NCI-H187 (cell line): ENCODE results near the gene NEURL4.

Source experiments
- DNase-seq, 2 experiments: peaks; one replicate each; lab custom pipeline; 2025; lab: John Stamatoyannopoulos, UW

Gene NEURL4

DNA sequence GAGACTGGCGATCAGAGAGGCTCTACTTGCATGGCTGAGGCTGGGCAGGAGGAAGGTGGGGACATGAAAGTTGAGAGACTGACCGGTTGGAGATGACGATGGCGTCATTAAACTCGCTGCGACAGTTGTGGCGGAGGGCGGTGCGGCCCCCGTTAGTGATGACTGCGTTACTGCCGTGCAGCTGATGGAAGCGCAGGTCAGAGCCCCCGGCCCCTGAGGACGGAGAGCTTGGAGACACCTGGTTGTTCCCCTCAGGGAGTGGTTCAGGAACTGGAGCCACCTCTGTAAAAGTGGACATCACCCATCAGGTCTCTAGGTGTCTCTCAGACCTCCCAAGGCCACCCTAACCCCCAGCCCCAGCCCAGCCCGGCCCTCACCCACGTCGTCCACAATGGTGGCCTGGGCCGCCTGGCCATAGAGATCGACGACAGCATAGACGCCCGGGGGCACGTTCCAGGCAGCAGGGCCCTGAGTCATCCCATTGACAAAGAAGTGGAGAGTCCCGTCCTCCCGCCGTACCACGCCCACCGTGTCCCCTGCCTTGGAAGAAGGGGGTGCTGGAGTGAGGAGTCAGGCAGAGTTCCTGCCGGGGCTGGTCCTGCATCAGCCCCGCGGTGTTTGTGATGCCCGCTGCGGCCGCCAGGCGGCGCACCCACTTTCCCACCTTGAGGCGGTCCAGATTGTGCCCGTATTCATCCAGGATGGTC, 5.3 kb downstream of the NEURL4 start:
- DNase-seq: no peak

DNA sequence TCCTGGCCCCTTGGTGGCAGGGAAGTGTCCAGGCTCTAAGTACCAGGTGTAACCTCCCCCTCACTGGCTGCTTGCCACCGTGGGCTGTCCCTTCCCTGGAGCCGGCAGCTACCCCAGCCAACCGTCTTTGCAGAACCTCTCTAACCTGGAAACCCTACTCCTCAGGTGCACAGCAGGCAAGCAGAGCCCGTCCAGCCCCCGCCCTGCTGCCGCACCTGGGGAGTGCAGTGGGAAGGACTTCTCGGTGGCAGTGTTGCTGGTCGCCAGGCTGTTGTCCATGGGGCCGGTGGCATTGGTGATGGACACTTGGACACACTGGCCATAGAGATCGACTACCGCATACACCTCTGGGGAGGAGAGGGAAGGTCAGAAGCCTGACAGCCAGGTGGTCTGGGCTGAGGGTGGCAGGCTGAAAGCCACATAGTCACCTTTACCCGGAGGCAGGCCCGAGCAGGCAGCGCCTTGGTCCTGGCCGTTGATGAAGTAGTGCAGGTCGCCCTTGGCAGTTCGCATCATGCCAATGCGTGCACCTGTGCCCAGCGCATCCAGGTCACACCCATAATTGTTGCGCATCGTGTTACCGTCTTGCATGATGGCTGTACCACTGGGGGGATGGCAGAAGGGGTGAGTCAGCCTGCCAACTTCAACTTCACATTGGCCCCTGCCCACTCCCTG, 6.5 kb downstream of the NEURL4 start:
- DNase-seq: no peak

DNA sequence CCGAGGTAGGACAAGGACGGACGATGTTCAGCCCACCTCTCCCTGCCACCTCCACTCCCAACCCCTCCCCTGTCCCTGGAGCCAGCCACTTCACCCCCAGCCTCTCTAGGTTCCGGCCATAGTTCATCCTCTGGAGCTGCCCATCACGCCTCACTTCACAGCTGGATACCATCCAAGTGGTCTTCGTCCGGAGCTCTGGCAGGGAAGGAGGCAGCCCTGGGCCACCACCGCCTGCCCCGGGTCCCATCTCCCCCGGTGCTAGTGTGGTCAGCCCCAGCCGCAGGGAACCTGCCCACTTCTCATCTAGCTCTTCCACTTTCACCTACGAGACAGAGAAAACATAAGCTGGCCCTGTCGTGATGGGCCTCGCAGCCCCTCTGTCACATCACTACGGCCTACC, 7.7 kb downstream of the NEURL4 start:
- no peak for DNase-seq

DNA sequence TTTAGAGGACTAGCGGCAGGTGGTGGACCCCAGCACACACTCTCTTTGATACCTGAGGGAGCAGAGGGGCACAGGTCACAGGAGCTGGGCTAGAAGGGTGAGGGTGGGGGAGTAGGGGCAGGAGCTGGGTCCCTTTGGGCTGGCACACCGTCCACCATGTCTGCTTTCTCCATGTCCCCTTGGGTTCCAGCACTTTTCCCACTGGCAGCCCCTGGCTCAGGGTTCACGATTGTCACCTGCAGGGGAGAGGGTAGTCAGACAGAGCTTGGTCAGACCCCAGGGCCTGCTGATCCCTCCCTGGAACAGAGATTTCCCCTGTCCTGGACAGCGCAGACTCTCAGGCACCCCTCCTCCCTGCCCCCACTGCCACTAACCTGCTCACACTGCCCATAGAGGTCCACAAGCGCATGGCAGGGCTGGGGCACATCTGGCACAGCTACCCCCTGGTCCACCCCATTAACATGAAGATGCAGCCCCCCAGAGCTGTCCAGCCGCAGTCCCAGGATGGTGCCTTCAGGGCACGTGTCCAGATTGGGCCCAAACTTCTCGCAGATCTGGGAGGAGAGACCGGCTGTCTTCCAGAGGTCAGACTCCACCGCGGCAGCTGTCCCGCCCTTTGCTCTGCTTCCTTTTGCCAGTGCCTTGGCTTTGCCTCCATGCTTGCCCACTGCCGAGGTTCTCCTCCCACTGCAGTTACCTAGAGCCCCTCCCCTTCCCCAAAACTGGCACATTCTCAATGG, 10.8 kb downstream of the NEURL4 start:
- DNase-seq: no peak

DNA sequence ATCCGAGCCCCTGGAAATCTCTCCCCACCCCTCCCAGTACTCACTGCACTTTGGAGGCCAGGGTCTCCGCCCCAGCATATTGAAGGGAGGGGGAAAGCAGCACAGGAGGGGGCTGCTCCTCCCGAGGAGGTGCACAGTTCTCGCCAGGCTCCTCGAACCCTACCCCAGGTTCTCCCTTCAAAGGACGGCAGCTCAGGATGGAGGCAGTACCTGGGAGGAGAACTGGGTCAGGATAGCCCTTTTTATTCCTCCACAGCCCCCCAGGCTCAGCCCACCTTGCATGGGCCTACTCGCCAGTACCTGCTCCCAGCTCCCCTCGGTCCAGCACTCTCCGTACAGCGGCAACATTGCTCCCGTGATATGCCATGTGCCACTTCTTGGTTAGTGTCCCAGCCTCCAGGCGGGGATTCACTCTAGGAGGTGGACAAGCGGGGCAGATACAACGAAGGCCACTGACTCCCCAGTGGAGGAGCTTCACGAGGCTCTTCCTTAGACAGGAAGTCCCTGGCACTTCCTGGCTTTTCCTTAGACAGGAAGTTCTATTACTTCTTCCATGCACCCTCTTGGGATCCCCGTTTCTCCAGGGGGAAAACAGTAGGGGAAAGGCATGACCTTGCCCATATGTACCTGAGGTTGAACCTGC, 11.9 kb downstream of the NEURL4 start:
- DNase-seq: no peak

DNA sequence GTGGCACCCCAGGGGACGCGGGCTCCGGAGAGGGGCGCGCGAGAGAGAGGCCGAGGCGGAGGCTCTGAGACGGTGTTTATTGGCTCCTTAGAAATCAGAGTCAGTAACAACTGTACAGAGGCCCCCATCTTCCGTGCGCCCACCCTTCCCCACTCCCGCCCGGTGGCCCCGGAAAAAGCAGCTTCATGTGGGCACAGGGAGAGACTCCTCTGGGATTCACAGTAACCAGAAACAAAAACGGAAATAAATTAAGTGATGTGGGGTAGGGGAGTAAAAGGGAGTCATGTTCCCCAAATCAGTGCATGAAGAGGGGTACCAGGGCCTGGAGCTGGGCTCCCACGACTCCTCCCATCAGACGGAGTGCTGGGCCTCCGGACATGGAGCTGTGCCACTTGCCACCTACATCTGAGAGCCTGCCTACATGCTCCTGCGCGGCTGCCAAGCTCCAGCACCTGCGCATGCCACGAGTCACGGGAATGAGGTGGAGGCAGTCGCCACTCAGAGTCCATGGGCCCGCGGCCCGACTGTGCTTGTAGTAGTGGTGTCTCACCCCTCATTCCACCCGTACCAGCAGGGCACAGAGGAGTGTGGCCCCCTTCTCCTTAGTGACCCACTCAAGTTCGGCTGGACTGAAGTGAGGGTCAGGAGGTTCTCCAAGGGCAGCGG, 13.4 kb downstream of the NEURL4 start:
- DNase-seq: no peak

DNA sequence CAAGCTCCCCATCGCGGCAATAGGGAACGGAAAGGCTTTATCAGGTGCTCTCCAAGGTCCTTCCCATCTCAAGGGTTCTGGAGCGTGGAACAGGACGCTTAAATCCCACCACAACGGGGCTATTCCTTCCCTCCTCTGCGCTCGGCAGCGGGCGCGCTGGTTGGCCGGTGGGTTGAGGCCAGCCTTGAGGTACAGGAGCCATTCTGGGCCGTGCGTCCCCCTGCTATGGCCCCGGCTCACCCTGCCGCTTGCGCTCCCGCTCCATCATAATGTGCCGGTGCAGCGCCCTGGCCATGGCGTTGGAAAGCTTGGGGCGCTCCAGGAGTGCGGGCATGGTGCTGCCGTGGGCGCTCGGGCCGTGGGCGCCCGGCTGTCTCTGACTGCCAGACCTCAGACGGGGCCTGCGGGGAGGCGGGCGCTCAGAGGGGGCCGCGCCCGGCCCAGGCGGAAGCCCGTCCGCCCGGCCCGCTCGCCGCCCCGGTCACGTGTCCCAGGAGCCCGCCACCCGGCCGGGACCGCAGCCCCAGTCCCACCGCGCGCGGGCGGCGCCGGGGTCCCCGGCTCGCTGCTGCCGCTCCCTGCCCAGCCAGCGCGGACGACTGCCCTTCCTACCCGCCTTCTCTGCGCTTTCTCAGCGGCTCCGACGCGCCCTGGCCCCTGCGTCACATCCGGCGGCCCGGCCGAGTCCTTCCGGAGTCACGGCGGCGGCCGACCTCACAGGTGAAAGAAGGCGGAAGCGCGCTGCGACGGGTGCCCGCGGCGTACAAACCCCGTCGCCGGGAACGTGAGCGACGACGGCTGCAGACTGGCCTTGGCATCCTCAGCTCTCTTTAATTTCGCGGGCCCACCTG, 14.2 kb downstream of the NEURL4 start, which contains the start of gene GPS2:
GPS2 (minus strand) TSS at position 642 of the 851 bp plus-strand sequence; CDS start at position 334, 308 bp downstream.
- peak; percentile 6 to 46 for DNase-seq

DNA sequence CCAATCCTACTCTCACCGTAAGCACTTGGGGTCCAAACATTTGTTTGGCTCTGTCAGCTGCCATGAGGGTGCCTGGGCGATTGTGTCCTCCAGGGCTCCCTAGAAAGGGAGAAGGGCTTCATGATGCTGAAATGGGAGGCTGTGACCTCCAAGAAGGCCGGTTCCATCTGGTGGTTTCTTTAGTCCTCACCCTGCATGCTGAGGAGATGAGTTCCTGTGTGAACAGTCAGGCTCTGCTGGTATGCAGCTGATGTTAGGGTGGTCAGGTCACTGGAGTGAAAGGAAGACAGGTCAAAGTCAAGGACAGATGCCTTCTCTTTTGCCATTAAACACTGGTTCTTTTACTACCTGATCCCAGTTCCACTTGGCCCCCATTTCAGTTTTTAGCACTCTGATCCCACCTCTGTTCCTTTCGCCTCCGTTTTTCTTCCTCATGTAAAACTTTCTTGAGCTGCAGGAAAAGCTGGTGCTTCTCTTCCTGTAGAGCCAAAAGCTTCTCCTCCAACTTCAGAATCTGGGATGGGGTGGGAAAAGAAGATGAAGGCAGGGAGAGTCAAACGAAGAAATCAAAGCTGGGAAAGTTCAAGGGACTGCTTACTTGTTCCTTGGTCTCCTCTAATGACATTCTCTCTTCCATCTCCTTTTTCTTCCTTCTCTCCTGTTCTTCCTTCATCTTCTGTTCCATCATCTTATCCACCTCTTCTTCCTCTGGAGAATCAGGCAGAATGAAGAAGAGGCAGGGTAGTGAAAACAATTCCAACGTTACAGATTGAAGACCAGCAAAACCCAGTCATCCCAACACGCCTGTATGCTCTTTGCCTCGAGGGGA, 15.0 kb downstream of the NEURL4 start:
- DNase-seq: no peak

DNA sequence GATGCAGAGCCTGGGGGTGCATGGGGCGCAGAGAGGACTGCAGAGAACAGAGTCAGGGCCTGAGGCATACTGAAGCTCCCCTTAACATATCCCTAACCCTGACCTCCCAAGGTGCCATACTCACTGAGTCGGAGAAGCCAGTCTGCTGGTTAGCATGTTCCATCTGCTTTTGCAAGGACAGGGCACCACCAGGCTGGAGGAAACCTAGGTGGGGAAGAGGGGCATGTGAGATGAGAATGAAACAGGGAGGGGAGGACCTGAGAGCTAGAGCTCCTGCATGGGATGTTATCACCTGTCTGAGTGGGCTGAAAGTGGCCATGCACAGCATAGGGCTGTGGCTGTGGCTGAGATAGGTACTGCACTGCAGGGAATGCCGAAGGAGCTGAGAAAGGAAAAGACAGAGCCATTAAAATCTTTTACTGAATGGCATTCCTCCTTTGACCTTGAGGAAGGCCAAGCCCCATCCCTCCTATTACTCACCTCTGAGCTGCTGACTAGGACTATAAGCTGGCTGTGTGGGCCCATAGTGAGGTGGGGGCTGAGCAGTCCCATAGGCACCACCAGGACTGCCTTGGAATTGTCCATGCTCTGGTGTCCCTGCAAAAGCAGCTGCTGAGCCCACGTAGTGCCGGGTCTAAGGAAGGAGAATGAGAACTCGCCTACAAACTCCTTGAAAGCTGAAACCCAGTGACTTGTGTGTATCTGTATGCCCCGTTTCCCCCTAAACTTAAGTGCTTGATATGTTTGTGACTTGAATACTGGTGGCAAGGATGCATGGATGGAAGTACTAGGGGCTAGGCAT, 15.8 kb downstream of the NEURL4 start:
- no peak for DNase-seq

DNA sequence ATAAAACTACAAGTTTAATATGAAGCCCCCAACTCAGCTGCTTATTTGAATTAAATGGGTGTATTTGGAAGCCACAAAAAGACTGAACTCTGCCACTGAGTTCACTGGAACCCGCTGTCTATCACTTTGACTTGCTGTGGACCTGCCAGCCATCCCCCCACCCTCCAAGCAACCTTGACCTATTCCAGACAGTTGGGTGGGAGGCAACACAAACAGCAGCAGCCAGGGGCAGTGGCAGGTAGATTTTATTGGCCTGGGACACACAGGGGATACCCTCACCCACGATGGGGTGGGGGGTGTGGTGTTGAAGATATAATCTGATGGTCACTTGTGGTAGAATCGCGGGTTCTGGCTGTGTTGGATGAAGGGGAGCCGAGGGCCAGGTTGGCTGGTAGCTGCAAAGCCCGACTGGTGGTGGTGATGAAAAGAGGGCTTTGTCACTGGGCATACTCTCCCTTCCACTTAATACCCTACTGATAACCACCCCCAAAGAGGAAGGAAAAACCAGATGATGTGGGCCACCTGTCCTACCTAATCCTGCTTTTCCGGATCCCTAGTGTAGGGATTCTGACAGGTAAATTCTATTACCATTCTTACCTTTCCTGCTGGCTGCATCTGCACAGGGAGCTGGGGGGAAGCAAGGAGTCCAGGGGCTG, 16.6 kb downstream of the NEURL4 start:
- DNase-seq: no peak

DNA sequence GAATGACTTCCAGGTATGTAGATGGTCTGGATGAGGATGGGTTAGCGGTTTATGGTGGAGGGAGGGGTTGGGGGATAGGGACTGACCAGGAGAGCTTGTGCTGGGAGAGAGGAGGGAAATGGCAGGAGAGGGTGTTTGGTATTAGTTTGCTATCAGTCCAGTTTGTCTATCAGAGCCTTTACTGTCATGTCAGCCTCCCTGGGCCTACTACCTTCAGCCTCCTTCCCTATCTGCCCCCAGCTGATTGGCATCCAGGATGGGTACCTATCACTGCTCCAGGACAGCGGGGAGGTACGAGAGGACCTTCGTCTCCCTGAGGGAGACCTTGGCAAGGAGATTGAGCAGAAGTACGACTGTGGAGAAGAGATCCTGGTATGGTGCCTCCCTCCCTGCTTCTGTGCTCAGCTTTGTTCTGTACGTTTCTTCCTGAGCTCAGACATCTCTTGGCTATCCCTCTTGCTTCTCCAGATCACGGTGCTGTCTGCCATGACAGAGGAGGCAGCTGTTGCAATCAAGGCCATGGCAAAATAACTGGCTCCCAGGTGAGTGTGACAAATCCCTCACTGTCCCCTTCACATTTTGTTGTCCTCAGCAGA, 17.9 kb downstream of the NEURL4 start:
- no peak for DNase-seq

DNA sequence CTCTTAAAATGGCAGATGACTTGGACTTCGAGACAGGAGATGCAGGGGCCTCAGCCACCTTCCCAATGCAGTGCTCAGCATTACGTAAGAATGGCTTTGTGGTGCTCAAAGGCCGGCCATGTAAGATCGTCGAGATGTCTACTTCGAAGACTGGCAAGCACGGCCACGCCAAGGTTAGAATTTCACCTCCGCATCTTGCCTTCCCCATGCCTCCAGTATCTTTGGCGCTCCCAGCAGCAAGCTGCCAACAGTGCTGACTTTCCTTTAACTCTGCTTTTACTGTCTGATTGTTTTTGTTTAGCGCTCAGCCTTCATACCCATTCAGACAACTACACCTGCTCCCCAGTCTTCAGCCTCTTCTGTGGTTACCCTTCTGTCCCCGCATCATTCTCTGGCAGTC, 19.5 kb downstream of the NEURL4 start:
- no peak for DNase-seq

DNA sequence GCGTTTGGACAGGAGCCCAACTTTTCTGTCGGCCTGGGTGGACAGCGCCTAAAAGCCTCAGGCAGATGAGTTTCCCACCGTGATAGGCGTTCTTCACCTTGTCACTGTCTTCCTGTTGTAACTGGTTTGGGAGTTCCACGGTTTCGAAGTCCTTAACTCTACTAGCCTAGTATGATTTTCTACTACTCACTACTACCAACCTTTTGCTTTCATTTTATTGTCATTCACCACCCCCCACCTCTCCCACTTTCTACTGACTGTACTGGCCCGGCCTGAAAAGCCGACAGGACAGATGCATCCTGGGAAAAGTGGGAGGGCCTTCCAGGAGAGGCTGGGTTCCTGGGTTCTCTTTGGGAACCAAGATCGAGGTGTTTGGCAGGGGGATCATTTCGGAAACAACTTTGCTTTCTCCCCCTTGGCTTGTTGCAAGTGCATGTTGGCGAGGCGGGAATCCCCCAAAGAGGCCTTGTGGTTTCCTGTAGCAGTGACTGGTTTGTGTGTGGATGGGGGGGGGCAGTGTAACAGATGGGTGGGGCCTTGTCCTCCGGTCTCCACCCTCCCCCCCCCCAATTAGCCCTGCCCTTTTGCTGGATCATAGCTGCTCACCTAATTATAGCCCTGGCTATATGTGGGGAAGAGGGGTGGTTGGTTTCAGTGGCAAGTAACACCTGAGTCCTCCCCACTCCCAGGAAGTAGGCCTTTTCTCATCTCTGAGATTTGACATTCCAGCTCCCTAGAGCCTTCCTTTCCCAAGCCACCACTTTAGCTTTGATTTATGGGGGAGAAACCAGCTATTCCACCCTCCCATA, 20.3 kb downstream of the NEURL4 start:
- DNase-seq: peak in 1 of 2 experiments; percentile 26

DNA sequence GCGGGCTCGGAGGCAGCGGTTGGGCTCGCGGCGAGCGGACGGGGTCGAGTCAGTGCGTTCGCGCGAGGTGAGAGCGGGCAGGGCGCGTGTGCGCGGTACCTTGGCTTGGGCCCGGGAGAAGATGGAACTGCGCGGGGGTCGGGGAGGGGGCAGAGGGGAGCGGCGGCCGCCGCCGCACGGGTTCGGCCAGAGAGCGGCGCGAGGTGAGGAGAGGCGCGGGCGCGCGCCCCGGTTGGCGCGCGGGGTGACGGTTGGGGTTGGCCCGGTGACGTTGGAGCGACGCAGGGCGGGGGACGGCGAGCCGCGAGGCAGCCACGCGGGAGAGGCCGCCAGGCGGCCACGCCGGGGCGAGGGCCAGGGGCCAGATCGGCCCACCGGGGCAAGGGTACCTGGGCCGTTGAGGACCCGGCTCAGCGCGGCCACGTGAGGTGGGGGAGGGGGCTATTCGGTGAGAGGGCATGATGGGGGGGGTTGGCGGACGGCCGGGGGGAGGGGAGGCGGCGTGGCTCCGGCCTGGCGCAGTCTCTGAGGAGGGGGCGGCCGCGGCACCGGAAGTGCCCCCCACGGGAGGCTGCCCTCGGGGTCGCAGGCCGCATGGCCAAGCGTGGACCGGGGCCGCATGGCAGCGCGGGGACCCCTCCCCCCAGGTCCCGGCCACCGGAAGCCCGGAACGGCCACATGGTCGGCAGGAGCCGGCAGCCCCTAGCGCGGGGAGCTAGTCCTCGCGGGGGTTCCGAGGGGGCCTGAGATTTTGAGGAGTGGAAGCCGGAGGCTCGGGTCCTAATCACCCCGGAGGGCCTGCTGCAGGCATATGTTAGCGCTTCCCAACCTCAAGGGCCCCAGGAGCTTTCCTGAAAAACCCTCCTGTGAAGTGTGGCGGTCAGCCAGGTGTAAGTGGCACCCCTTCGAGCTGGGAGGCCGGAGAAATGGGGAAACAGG, 21.2 kb downstream of the NEURL4 start:
- no peak for DNase-seq

DNA sequence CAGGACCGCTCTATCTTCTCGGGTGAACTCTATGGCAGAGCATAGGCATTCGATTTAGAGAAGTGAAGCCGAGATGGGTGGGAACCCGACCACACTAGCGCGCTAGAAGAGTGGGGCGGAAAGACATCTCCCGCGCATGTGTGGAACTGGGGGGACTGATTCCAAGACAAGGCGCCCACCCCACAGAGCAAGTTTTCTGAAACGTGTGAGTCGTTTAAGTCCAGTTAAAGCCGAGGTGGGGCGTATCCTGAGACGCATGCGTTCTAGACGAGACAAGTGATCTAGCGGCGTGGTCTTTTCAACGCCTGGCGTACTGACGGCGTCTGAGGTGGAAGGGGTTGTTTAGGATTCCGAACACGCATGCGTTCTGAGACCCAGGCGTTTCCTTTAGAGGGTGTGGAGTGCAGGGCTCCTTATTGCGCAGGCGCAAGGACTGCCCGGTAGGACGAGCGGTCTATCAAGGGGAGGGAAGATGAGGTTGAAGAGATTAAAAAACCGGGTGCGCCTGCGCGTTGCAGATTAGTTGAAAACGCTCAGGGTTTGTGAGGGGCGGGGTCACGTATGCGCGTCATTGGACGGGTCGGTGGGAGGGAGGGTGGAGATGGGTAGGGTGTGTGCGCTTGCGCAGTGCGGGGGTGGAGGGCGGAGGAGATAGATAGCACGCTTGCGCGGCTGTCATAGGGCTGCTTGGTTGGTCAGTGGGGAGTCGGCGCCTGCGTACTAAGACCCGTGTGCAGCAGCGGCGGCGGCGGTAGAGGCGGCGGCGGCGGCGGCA, 22.0 kb downstream of the NEURL4 start, which contains the start of gene EIF5A:
EIF5A (plus strand) TSS at position 718 of the 775 bp plus-strand sequence. CDS start 2,008 bp downstream, outside the sequence.
- peak; percentile 93 to 94 for DNase-seq
